Right cardiac atrium (tissue), 5 donors: ENCODE results near the gene MED13L. TPM values are rescaled to one million over a fixed set of nuclear protein-coding genes. Genes with fewer than 3 reads are reported as not detected.

Source experiments
- ATAC-seq, 2 donors: fragments of 200-7000 bp; cut with Tn5 transposase; one replicate each; pipeline versions ENCODE4 v1.8.0 to v1.9.1; 2020; ENCODE audit warnings: moderate library complexity in 2 of 2, mild to moderate bottlenecking in 1 of 2
- DNase-seq, 3 donors: peaks; one replicate each; pipeline ENCODE4 v3.0.0-alpha.2; 2020
- H3K27ac ChIP-seq: one replicate; pipeline ENCODE4 v1.5.1; 2013; ENCODE audit warnings: mild to moderate bottlenecking, low read length, control low read depth, moderate library complexity
- H3K27me3 ChIP-seq: one replicate; pipeline ENCODE4 v1.6.1; 2013; ENCODE audit not compliant: control insufficient read depth, insufficient read depth
- H3K4me1 ChIP-seq: one replicate; pipeline ENCODE4 v1.6.1; 2013; ENCODE audit warnings: low read length; ENCODE audit not compliant: control insufficient read depth, insufficient read depth
- H3K4me3 ChIP-seq: one replicate; pipeline ENCODE4 v1.5.1; 2013; ENCODE audit warnings: low read length, control low read depth
- H3K9me3 ChIP-seq: one replicate; pipeline ENCODE4 v1.6.1; 2013; ENCODE audit warnings: low read length; ENCODE audit not compliant: control insufficient read depth
- WGBS: extraction: QIAGEN DNeasy Blood & Tissue Kit; methylation state at CpG from one replicate; pipeline ENCODE4 v1.1.7; 2013; 5-methylcytosine and 5-hydroxymethylcytosine counted together
- intact Hi-C, 4 donors: fragments of 100-400 bp; cut with DNase I; formaldehyde crosslinking; loops; one replicate each; pipeline versions ENCODE4 v1.11.0 to v1.14.0; 2022 to 2023
- polyA plus RNA-seq: library from polyadenylated mRNA; stranded (reverse); fragments of 200-250 nt; gene quantifications from one replicate; pipeline ENCODE4 v1.2.3, GENCODE V29; 2013
- total RNA-seq, 4 donors: library from RNA; stranded (reverse); fragmentation: NEBNext Ultra II Directional; extraction: Animal tissue kit (Norgen Biotek cat#: 25700); gene quantifications; one replicate each; pipeline ENCODE4 v1.2.1, GENCODE V29; 2021
- donor health status: healthy with polysubstance abuse.
- donor health status: DM: no; HTN: yes; CAD: no.
- donor health status: DM: no; HTN: no; CAD: no.
- donor health status: DM: no; HTN: yes; CAD: no; lungs with severe emphysema.
- donor health status: DM: yes; HTN: yes; CAD: no.

MED13L gene
- total and polyA plus RNA-seq, 5 donors: 15.6 to 73.5 (median 69.0) TPM

- ATAC-seq (peak in 1 of 2 donors; percentile 23), DNase-seq (no peak)
- Histone ChIP-seq H3K27ac (no peak overlapping the region), H3K9me3 (no peaks in the 10 kb centered on the region), H3K4me3 (no peak overlapping the region), H3K27me3 (no peaks in the 10 kb centered on the region), H3K4me1 (peaks cover 16% of the 10 kb centered on the region)
- 51% methylated on average over 1 of the region's 1 CpG for WGBS
- intact Hi-C loops: no loop called here
Observed at GRCh38 chr12:116263431-116263830, 14.1 kb downstream of the MED13L start.

DNA sequence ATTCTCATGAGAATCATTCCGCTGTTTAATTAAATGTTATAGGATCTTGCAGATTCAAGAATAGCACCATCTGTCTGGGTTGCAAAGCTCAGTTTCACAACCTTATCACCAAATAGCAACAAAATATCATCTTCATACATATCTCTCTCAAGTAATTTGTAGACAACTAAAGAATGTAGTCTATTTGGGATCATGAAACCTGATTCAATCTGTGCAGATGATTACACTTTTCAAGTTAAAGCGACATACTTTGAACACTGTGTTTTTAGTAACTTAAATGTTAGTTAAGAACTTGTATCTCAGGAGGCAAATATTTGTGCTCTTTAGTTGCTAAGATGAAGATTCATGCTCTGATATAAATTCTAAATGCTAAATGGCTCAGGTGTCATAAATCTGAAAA lies 14.8 kb downstream of the MED13L start:
- ATAC-seq: no peak
- H3K9me3 ChIP-seq: no peaks in the 10 kb centered on the region
- WGBS: 89% methylated on average over 2 of the region's 2 CpGs
- peaks cover 16% of the 10 kb centered on the region for H3K4me1 ChIP-seq
- no peak overlapping the region for H3K27ac ChIP-seq
- DNase-seq: no peak
- intact Hi-C loops: no loop called here
- H3K27me3 ChIP-seq: no peaks in the 10 kb centered on the region
- no peak overlapping the region for H3K4me3 ChIP-seq

DNA sequence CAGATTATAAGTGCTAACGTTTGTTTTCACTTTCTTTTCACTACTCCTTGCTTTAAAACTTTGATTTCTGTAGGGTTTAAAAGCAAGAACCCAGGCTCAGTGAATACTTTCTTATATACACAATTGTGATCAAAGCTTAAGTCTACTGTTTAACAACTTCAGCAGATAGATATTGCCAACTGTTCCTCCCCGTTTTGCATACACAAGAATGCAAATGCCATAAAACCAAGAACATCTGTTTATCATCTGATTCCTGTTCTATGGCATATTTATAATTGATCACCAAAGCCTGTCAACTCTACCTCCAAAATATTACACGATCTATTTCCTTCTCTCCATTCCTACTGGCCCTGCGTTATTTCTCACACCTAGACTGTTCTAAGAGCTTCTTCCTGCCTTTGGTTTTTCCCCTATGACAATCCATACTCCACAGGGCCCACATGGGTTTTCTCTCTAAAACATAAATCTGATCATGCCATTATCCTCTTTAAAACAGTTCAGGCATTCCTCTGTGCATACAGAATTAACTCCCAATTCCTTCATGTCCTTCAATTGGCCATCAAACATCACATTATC lies 15.9 kb downstream of the MED13L start:
- Histone ChIP-seq H3K27me3 (no peaks in the 10 kb centered on the region), H3K4me1 (peaks cover 19% of the 10 kb centered on the region), H3K9me3 (no peaks in the 10 kb centered on the region), H3K27ac (no peak overlapping the region), H3K4me3 (no peak overlapping the region)
- intact Hi-C loops: no loop called here
- ATAC-seq (no peak), DNase-seq (no peak)
- 58% methylated on average over 4 of the region's 4 CpGs for WGBS

- Histone ChIP-seq H3K27ac (no peak overlapping the region), H3K4me1 (peaks cover 14% of the 10 kb centered on the region), H3K4me3 (no peak overlapping the region), H3K27me3 (no peaks in the 10 kb centered on the region), H3K9me3 (no peaks in the 10 kb centered on the region)
- DNase-seq: no peak
- 88% methylated on average over 9 of the region's 9 CpGs for WGBS
- no peak for ATAC-seq
- intact Hi-C loops: no loop called here
Observed at GRCh38 chr12:116259800-116260577, 17.5 kb downstream of the MED13L start.

- H3K9me3 ChIP-seq: no peaks in the 10 kb centered on the region
- intact Hi-C loops: no loop called here
- H3K27me3 ChIP-seq: no peaks in the 10 kb centered on the region
- no peak overlapping the region for H3K27ac ChIP-seq
- peaks cover 6% of the 10 kb centered on the region for H3K4me1 ChIP-seq
- no peak for DNase-seq
- no peak overlapping the region for H3K4me3 ChIP-seq
- 48% methylated on average over 3 of the region's 3 CpGs for WGBS
- no peak for ATAC-seq
Observed at GRCh38 chr12:116257826-116258225, 19.7 kb downstream of the MED13L start.

DNA sequence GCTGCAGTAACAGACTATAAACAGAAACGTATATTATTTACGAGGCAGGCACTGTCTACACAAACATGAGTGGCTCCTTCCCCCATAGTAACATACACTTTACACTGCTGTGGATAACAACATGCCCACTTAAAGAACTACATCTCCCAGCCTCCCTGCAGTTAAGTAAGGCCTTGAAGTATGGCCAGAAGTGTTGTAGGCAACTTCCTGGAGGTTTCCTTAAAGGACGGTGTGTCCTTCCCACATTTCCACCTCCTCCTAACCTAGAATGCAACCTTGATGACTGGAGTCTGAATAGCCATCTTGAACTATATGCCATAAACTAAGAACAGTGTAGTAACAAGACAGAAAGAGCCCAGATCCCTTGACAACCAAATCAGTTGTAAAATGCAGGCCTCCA lies 20.3 kb downstream of the MED13L start:
- intact Hi-C loops: no loop called here
- ATAC-seq (peak; percentile 65 to 66), DNase-seq (no peak)
- Histone ChIP-seq H3K4me3 (no peak overlapping the region), H3K27ac (no peak overlapping the region), H3K4me1 (peaks cover 6% of the 10 kb centered on the region), H3K27me3 (no peaks in the 10 kb centered on the region), H3K9me3 (no peaks in the 10 kb centered on the region)
- 34% methylated on average over 3 of the region's 3 CpGs for WGBS

GRCh38 chr12:116249938-116250337 lies 27.6 kb downstream of the MED13L start:
- H3K4me3 ChIP-seq: no peak overlapping the region
- H3K4me1 ChIP-seq: peaks cover 7% of the 10 kb centered on the region
- no peaks in the 10 kb centered on the region for H3K27me3 ChIP-seq
- WGBS: 96% methylated on average over 2 of the region's 2 CpGs
- no peak for DNase-seq
- ATAC-seq: no peak
- no peak overlapping the region for H3K27ac ChIP-seq
- intact Hi-C loops: no loop called here
- H3K9me3 ChIP-seq: no peaks in the 10 kb centered on the region

DNA sequence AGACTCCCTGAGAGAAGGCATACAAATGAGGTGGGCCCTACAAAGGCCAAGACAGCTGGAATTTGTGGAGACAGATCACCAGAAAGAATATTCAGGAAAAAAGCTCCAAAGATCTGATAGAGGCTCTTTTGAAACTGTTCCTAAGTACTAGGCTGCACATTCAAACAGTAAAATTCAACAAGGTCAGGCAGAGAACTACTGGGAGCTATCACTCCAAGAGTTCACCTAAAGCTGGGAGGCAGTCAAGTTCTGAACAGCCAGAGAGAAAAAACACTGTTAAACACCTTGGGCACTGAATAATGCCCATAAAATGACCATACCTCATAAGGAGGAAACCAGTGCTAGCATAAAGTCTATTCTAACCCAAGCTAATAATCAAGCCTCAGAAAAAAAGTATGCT lies 28.6 kb downstream of the MED13L start:
- H3K4me3 ChIP-seq: no peak overlapping the region
- H3K27me3 ChIP-seq: no peaks in the 10 kb centered on the region
- intact Hi-C loops: no loop called here
- H3K4me1 ChIP-seq: peaks cover 7% of the 10 kb centered on the region
- no peak for ATAC-seq
- DNase-seq: no peak
- no peak overlapping the region for H3K27ac ChIP-seq
- H3K9me3 ChIP-seq: no peaks in the 10 kb centered on the region

GRCh38 chr12:116248433-116248832 lies 29.1 kb downstream of the MED13L start:
- ATAC-seq: no peak
- H3K4me3 ChIP-seq: no peak overlapping the region
- DNase-seq: no peak
- no peak overlapping the region for H3K27ac ChIP-seq
- intact Hi-C loops: no loop called here
- no peaks in the 10 kb centered on the region for H3K9me3 ChIP-seq
- peaks cover 10% of the 10 kb centered on the region for H3K4me1 ChIP-seq
- H3K27me3 ChIP-seq: no peaks in the 10 kb centered on the region

- intact Hi-C loops: no loop called here
- H3K27me3 ChIP-seq: no peaks in the 10 kb centered on the region
- DNase-seq (no peak), ATAC-seq (peak in 1 of 2 donors; percentile 38)
- H3K4me1 ChIP-seq: peaks cover 10% of the 10 kb centered on the region
- H3K27ac ChIP-seq: no peak overlapping the region
- H3K9me3 ChIP-seq: no peaks in the 10 kb centered on the region
- no peak overlapping the region for H3K4me3 ChIP-seq
- WGBS: 51% methylated on average over 3 of the region's 3 CpGs
Observed at GRCh38 chr12:116247377-116247776, 30.1 kb downstream of the MED13L start.

DNA sequence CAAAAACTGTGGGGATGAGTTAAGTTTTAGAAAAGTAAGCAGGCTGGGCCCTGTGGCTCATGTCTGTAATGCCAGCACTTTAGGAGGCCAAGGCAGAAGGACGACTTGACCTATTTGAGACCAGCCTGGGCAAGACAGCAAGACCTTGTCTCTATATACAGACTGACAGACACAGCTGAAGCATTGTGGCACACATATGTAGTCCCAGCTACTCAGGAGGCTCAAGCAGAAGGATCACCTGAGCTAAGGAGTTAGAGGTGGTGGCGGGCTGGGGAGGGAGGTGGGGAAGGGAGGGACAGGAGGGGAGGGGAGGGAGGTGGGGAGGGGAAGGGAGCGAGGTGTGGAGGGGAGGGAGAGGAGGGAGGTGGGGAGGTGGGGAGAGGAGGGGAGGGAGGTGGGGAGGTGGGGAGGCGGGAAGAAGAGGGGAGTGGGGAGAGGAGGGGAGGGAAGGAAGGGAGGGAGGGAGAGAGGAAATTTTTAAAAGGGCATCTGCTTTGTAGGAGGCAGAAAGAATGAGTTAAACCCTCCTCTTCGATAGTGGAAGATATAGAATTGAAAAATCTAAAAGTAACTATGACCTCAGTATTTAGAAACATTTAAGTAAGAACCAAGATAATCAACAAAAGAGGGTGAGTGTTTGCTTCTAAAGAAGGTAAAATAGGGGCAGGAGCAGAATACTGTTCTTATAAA lies 30.9 kb downstream of the MED13L start:
- peaks cover 10% of the 10 kb centered on the region for H3K4me1 ChIP-seq
- ATAC-seq (no peak), DNase-seq (no peak)
- H3K27me3 ChIP-seq: no peaks in the 10 kb centered on the region
- no peak overlapping the region for H3K27ac ChIP-seq
- intact Hi-C loops: no loop called here
- WGBS: 84% methylated on average over 5 of the region's 5 CpGs
- H3K9me3 ChIP-seq: no peaks in the 10 kb centered on the region
- H3K4me3 ChIP-seq: no peak overlapping the region
